ENCODE measurements around the gene OXER1.

- TF ChIP-seq CTCF (optimal IDR thresholded peaks at IDR 0.05 in 1 of 3, IDR thresholded peaks at IDR 0.05 in 1 of 3, conservative IDR thresholded peaks at IDR 0.05 in 1 of 3; ENCODE audit: extremely low read depth in 1 of 3, insufficient read depth in 2 of 3, low read length in 3 of 3) (no peak), EZH2 (IDR thresholded peaks at IDR 0.05; ENCODE audit: low read length) (no peak)
These were observed 44.4 kb upstream of the OXER1 start for GRCh38 chr2:42808301-42808700.
